Panc1 (cell line): Measurements from ENCODE around the gene MYO3B. TPM values are rescaled to one million over a fixed set of nuclear protein-coding genes. Genes with fewer than 3 reads are reported as not detected.

Source experiments
- ATAC-seq: fragments of 200-7000 bp; cut with Tn5 transposase; 2 replicates; pipeline ENCODE4 v1.9.1; 2020; ENCODE audit warnings: mild to moderate bottlenecking, moderate library complexity
- BruUV-seq: library from RNA; stranded (reverse); fragments of 400-500 nt; replicated peaks from 2 replicates; lab custom pipeline; 2021; lab: Mats Ljungman, UMichigan
- CTCF ChIA-PET: fragments of 300-600 bp; sonication (Branson Sonifier 250); formaldehyde crosslinking; loops from one replicate; lab custom pipeline; 2022; ENCODE audit warnings: antibody characterized with exemption; lab: Charles Lee
- POLR2A ChIA-PET: fragments of 300-600 bp; sonication (Branson Sonifier 250); formaldehyde crosslinking; loops from one replicate; lab custom pipeline; 2022; ENCODE audit warnings: antibody characterized with exemption; lab: Charles Lee
- DNase-seq: peaks from one replicate; pipeline ENCODE4 v3.0.0-alpha.2; 2010; ENCODE audit warnings: low read depth, low spot score
- H3K27ac ChIP-seq: 2 replicates; pipeline ENCODE4 v1.5.1; 2011; ENCODE audit warnings: mild to moderate bottlenecking, low read length, inconsistent platforms
- H3K27me3 ChIP-seq: fragments of 200-500 bp; sonication (Bioruptor generic); 2 replicates; pipeline ENCODE4 v1.6.0; 2014; ENCODE audit warnings: low read length, inconsistent platforms; ENCODE audit not compliant: control insufficient read depth, insufficient read depth
- H3K36me3 ChIP-seq: fragments of 200-500 bp; sonication (Bioruptor generic); 2 replicates; pipeline ENCODE4 v1.5.1; 2014; ENCODE audit warnings: inconsistent platforms, mild to moderate bottlenecking, low read length, moderate library complexity; ENCODE audit not compliant: control insufficient read depth, insufficient read depth
- H3K4me1 ChIP-seq: 2 replicates; pipeline ENCODE4 v1.5.1; 2011; ENCODE audit warnings: inconsistent platforms, mild to moderate bottlenecking, low read length, moderate library complexity; ENCODE audit not compliant: control insufficient read depth, insufficient read depth
- H3K4me3 ChIP-seq, 2 experiments: 2 replicates each; pipeline ENCODE4 v1.5.1; 2011 to 2012; ENCODE audit warnings: low read depth in 2 of 2, low read length in 2 of 2, mild to moderate bottlenecking in 2 of 2, inconsistent platforms in 1 of 2, moderate library complexity in 1 of 2
- H3K9me3 ChIP-seq: fragments of 200-500 bp; sonication (Bioruptor generic); 2 replicates; pipeline ENCODE4 v1.5.1; 2014; ENCODE audit warnings: low read depth, mild to moderate bottlenecking, inconsistent platforms, low read length, moderate library complexity; ENCODE audit not compliant: control insufficient read depth, insufficient read depth
- CTCF ChIP-seq: fragments of 450-650 bp; IDR thresholded peaks from 2 replicates; pipeline ENCODE4 v1.5.1; 2017; ENCODE audit warnings: mild to moderate bottlenecking
- POLR2AphosphoS5 ChIP-seq: IDR thresholded peaks from 2 replicates; pipeline ENCODE4 v1.6.1; 2012; ENCODE audit warnings: mild to moderate bottlenecking, low read depth, low read length, moderate library complexity
- REST ChIP-seq, 2 experiments: IDR thresholded peaks; 2 replicates each; pipeline ENCODE4 v1.6.1; 2011 to 2012; ENCODE audit warnings: low read depth in 2 of 2, control low read depth in 1 of 2, low read length in 1 of 2, mild to moderate bottlenecking in 1 of 2, moderate library complexity in 1 of 2; ENCODE audit not compliant: insufficient read depth in 1 of 2
- SIN3A ChIP-seq: IDR thresholded peaks from 2 replicates; pipeline ENCODE4 v1.6.1; 2012; ENCODE audit warnings: low read depth, mild to moderate bottlenecking, low read length, moderate library complexity, borderline replicate concordance; ENCODE audit not compliant: insufficient read depth
- TCF7L2 ChIP-seq: IDR thresholded peaks from 2 replicates; pipeline ENCODE4 v1.6.1; 2011; ENCODE audit warnings: mild to moderate bottlenecking, low read depth, low read length, inconsistent platforms
- in situ Hi-C: cut with HindIII; loops from 2 replicates; pipeline ENCODE4 v1.10.0; 2016; ENCODE audit warnings: low sequenced_read_pairs, low pct_unique_long_range_greater_than_20kb
- intact Hi-C: fragments of 100-400 bp; cut with micrococcal nuclease; formaldehyde crosslinking; loops from one replicate; pipeline ENCODE4 v1.10.0; 2022; ENCODE audit not compliant: unreplicated experiment
- total RNA-seq: library from RNA; stranded (reverse); gene quantifications from one replicate; pipeline ENCODE4 v1.2.1, GENCODE V29; 2021; ENCODE audit not compliant: unreplicated experiment

The MYO3B gene
- total RNA-seq, 1 experiment from 2014 or later = 0.05 TPM

- no peak for DNase-seq
- Histone ChIP-seq H3K4me3 (no peak overlapping the region), H3K36me3 (no peaks in the 10 kb centered on the region), H3K27me3 (peaks cover 7% of the 10 kb centered on the region; the same call in 1 of the 2 replicates), H3K27ac (no peak overlapping the region), H3K4me1 (no peaks in the 10 kb centered on the region), H3K9me3 (no peaks in the 10 kb centered on the region)
- ChIA-PET POLR2A (no interaction called here), CTCF (interaction anchor here (0.7 kb wide), 1 partner anchor 95 kb away, joined by 5 read pairs; no protein-coding TSS in a partner anchor)
- no TSS peak for BruUV-seq
- intact Hi-C loops = no loop called here
- in situ Hi-C loops = no loop called here
- no peak for ATAC-seq
- TF ChIP-seq REST (IDR thresholded peaks at IDR 0.05; ENCODE audit: insufficient read depth in 1 of 2, low read depth in 2 of 2, low read length in 1 of 2) (no peak), POLR2AphosphoS5 (no peak), CTCF (no peak), SIN3A (no peak), TCF7L2 (no peak)
Observed at GRCh38 chr2:170503563-170503962, 325.6 kb downstream of the MYO3B start.

- DNase-seq (no peak), ATAC-seq (no peak)
- Histone ChIP-seq H3K27ac (no peak overlapping the region), H3K9me3 (no peaks in the 10 kb centered on the region), H3K27me3 (0 out of 2 replicates have a peak, but pooled peaks cover 7% of the 10 kb centered on the region), H3K4me1 (no peaks in the 10 kb centered on the region), H3K36me3 (no peaks in the 10 kb centered on the region), H3K4me3 (no peak overlapping the region)
- intact Hi-C loops (no loop called here), in situ Hi-C loops (no loop called here)
- POLR2A ChIA-PET = no interaction called here
- CTCF ChIA-PET = no interaction called here
- TF ChIP-seq SIN3A (no peak), TCF7L2 (no peak), CTCF (no peak), REST (IDR thresholded peaks at IDR 0.05; ENCODE audit: insufficient read depth in 1 of 2, low read depth in 2 of 2, low read length in 1 of 2) (no peak), POLR2AphosphoS5 (no peak)
- no TSS peak for BruUV-seq
Observed at GRCh38 chr2:170503971-170504809, 326.2 kb downstream of the MYO3B start.
